ENCODE measurements around the gene TJP3.

Gene TJP3

GRCh38 chr19:3767050-3767449, 58.9 kb downstream of the TJP3 start:
- no peak overlapping the region for H3K4me3 ChIP-seq (ENCODE audit: low read depth, low read length)
- DNase-seq (ENCODE audit: low read depth), result no peak
- TF ChIP-seq CTCF (IDR thresholded peaks at IDR 0.05; ENCODE audit: control insufficient read depth, extremely low read depth, insufficient read depth), result no peak

GRCh38 chr19:3768015-3768747, 60.0 kb downstream of the TJP3 start:
- TF ChIP-seq CTCF (IDR thresholded peaks at IDR 0.05; ENCODE audit: control insufficient read depth, extremely low read depth, insufficient read depth), result no peak
- no peak overlapping the region for H3K4me3 ChIP-seq (ENCODE audit: low read depth, low read length)
- DNase-seq (ENCODE audit: low read depth), result no peak

- no peak for TF ChIP-seq CTCF (IDR thresholded peaks at IDR 0.05; ENCODE audit: control insufficient read depth, extremely low read depth, insufficient read depth)
Measured at GRCh38 chr19:3768748-3769099, 60.5 kb downstream of the TJP3 start.

GRCh38 chr19:3769494-3769893, 61.3 kb downstream of the TJP3 start:
- no peak for DNase-seq (ENCODE audit: low read depth)
- TF ChIP-seq CTCF (IDR thresholded peaks at IDR 0.05; ENCODE audit: control insufficient read depth, extremely low read depth, insufficient read depth), result no peak
- no peak overlapping the region for H3K4me3 ChIP-seq (ENCODE audit: low read depth, low read length)

More at GRCh38 chr19:3768748-3769099, 60.5 kb downstream of the TJP3 start:
- H3K4me3 ChIP-seq (ENCODE audit: low read depth, low read length), result no peak overlapping the region
- DNase-seq (ENCODE audit: low read depth), result no peak

- TF ChIP-seq CTCF (IDR thresholded peaks at IDR 0.05; ENCODE audit: control insufficient read depth, extremely low read depth, insufficient read depth), result no peak
- no peak overlapping the region for H3K4me3 ChIP-seq (ENCODE audit: low read depth, low read length)
- DNase-seq (ENCODE audit: low read depth), result no peak
Measured at GRCh38 chr19:3770136-3770999, 62.2 kb downstream of the TJP3 start.

GRCh38 chr19:3771000-3771905, 63.1 kb downstream of the TJP3 start:
- no peak for DNase-seq (ENCODE audit: low read depth)
- no peak overlapping the region for H3K4me3 ChIP-seq (ENCODE audit: low read depth, low read length)

More at GRCh38 chr19:3771000-3771905, 63.1 kb downstream of the TJP3 start:
- TF ChIP-seq CTCF (IDR thresholded peaks at IDR 0.05; ENCODE audit: control insufficient read depth, extremely low read depth, insufficient read depth), result no peak
